ENCODE data around the gene KPNB1.

The KPNB1 gene

DNA sequence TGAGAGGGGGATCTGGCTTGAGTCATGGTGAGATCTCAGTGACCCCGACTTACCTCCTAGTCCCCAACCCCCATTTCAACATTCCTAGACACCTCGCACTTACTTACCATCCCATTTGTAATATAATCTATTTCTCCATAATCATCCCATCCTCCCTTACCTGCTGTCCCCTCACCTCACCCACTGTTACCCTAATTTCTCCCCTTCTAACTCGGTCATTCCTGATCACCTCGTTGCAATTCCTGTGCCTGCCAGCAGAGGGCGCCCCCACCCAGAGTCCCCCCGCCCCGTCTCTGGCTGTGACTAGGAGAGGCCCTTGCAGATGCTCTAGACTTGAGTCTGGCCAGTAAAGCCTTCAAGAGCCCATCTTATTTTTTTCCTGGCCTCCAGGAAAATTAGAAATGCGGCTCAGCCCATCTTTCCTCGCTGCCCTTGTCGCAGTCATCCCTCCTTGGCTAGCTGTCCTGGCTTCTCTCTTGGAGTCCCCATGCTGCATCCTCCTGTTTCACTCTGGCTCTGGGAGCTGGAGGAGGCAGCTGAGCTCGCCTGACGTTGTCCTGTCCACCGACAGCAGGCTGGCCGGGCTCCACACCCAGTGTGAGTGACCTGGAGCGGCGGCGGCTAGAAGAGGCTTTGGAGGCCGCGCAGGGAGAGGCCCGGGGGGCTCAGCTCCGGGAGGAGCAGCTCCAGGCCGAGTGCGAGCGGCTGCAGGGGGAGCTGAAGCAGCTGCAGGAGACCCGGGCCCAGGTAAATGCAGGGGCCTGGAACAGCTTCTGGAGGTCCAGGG, 49.2 kb downstream of the KPNB1 start:
- DNase-seq: no peak

DNA sequence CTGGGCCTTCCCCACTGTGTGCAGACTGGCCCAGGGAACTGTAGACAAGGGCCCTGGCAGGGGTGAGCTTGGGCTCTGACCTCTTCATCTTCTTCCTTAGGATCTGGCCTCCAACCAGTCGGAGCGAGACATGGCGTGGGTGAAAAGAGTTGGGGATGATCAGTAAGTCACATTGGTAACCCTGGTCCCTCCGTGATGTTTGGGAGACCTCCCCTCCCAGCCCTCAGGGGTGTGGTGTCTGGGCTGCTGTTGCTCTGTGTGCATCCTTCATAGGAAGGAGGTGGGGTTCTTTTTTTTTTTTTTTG, 49.8 kb downstream of the KPNB1 start:
- DNase-seq: no peak

DNA sequence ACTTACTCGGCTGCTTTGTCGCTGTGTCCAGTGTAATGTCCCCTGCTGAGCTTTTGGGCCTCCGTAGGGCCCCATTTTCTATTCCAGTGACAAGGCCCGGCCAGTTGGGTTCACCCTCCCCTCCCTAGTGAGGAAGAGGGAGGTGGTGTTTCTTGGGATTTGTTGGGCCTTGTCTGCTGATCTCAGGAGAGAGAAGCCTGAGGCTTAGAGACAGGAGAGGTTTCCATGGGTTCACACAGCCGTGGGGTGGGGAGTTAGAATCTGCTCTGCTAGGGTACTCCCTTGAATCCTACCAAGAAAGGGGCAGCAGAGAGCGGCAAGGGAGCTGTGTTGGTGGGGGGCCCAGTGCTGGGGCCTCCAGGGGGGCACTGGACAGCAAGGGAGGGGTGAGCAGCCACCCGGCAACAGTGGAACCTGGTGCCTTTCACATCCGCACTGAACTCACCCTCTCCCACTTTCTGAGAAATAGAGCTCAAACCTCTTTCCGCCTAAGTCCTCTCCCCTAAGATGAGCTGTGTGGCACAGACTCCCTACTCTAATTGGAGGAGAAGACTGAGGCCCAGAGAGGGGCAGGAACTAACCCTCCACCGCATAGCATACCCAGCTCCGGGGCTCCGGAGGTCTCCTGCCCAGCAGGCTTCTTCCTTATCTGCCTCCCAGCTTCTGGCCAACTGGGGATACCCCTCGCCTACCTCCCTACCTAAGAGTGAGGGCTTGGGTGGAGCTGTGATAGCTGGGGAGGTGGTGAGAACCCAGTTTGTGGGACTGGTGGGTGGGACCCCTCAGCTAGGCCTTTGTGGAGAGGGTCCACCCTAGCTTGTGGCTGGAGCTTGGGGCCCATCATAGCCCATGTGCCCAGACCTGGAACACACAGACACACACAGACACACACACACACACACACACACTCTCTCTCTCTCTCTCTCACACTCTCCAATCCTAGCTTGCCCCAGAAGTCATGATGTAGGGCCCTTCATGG, 51.0 kb downstream of the KPNB1 start:
- DNase-seq: no peak

DNA sequence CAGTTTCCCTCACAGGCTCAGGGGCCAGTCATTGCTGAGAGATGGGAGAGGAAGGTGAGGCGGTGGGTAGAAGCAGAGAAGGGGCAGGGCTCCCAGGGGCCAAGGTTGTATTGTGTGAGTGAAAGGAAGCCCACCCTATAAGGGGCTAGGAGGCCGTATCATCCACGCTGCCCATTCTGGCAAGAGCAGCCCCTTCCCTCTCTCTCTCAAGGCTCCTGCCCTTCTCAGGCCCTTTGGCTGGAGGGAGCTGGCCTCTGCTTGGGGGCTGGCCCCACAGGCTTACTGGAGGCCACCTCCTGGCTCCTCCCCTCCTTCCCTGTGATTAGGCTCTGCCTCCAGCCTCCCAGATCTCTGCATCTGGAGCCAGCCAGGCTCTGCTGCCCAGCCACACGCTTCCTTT, 51.9 kb downstream of the KPNB1 start:
- DNase-seq: no peak

DNA sequence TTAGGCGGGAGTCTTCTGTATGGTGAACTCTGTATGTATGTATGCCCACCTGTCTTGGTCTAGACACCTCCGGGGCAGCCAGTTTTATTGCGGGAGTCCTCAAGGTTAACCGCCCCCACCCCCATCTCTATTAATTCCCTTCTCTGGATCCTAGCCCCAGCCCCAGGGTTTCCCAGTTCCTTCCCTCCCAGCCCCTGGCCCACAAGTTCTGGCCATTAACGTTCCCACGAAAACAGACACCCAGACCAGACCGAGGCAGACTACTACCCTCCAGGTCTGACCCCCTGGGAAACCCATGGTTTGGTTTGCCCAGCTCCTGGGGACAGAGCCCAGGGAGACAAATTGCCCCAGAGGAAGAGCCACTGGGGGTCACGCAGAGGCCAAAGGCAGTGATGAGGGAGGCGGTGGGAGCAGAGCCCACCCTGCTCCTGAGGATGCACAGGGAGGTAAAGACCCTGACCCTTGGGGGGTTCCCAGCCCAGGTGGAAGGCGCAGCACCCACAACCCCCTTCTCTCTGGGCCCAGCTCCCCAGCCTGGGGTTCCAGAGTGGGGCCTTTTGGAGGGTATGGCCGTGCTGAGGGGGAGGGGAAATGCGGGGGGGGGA, 52.8 kb downstream of the KPNB1 start:
- DNase-seq: no peak

DNA sequence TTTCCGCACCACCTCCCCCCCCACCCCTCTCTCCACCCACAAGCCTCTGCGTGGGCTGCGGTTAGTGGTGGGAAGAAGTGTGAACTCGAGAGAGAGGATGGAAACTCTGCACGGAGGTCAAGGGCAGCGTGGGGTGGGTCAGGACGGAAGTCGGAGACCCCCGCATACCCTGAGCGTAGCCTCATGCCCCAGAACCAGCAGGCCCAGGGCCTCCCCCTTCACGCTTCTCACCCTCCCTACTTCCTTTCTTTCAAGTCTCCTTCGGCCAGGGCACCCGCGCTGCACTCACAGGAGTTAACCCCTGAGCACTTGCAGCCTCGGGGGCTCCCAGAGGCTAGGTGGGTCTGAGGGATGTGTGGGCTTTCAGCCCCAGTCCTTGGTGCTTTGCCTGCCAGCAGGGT, 53.5 kb downstream of the KPNB1 start:
- DNase-seq: no peak

DNA sequence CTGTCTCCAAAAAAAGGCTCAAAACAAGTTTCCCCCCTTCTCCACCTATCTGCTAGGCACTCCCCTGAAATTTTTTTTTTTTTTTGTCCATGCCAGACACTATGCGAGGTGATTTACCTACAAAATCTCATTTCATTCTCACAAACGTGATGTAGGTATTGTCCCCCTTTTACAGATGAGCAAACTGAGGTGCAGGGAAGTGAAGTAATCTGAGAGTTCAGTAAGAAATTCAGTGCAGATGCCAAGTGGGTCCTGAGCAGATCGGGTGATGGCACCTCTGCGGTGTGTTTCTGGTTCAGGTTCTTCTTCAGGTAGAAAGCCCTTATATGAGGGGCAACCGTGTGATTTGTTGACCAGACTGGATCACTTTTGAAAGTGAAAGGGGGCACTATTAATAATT, 54.0 kb downstream of the KPNB1 start:
- no peak for DNase-seq

DNA sequence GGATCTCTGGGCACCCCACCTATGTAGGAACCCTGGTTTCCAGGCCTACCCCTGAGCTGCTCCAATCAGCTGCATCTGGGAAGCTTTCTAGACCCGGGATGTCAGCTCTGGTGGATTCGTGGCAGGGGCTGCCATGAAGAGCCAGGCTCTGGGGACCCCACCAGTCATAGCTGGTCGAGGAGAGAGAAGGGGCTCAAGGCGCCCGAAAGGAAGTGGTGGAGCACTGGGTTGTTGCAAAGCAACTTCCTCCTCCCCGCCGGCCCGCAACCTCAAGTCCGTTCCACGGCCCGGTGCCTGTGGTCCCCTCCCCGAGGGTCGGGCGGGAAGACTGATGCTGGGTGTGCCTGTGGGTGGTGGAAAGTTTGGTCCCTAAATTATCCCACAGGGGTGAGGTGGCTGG, 54.4 kb downstream of the KPNB1 start:
- no peak for DNase-seq

DNA sequence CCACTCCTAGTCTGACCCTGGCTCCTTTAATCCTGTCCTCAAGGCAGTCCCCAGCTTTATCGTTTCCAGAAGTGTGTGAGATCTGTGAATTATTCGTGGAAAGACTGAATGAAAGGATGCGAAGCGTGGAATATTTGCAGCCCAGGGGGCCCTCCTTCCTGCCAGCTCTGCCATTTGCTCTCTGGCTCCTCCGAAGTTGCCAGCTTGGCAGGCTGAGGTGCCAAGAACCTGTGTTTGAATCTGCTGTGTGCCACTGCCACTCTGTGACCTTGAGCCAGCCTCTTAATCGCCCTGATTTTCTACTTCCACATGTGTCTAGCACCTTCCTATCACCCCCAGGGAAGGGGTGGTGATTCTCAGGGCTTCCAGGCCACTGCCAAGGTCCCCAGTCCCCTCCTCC, 55.0 kb downstream of the KPNB1 start:
- DNase-seq: no peak

DNA sequence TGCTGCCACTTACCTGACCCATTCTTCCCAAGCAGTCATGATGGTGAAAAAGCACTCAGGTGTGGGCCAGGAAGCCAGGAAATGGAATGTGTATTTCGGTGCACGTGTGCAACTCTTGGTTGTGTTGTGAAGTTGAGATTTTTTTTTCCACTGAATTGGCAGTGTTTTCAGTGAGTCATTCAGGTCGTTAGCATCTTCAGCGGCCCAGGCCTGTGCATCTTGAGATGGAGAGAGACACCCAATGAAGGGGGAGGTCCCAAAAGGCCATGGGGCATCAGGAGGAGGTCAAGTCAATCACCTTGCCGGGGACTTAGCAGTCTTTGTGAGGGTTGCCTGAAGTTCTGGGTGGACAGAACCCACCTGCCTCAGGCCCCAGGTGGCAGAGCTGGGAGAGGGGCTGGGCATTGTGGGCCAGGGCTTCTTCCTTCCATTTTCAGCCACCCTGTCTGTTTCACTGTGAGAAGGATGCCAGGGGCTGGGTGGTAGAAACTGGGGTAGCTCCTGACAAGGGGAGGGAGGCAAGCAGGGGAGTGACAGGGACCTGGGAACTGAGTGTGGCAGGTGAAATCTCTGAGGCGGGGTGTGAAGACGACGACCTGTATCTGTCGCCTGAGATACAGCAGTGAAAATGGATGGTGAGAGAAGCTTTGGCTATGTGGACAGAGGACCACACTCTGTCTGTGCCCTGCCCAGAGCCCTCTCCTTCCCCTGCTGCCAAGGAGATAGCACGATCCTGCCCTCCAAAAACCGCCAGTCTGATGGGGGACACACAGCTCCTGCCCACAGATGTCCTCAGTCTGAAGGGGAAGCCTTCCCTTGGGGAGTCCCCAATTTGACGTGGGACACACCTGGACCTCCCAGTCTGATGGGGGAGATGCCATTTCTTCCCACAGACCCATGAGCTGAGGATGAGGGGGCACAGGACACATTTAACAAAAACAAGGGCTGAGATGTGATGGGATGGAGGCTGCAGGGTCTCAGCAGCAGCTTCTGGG, 56.1 kb downstream of the KPNB1 start:
- DNase-seq: no peak

DNA sequence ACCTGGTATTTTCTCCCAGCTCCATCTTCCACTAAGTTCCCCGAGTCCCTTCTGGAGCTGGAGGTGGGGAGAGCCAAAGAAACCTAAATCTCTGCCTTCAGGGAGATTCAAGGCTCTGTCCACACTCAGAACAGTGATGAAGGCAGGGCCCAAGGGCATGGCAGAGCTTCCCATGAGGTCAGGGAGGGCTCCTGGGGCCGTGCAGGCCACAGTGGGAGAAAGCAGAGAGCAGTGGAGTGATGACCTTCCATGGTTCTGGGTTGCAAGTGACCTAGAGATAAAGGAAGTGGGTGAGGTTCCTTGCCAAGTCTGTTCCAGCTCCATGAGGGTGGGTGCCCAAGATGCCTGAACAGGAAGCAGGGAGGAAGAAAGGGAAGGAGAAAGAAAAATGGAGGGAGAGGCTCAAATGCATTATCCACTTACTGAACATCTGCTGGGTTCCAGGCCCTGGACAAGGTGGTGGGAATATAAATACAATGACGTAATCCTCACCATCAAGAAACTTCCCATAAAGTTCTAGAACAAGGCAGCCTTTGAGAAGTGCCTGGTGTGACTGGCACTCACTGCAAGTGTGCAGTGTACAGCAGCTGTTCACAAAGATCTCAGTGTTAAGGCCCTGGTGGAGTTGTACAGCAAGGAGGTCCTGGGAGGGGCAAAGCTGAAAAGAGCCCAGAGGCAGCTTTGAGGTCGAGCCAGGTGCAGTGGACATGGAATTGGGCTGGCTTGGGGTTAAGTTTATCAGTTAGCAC, 57.5 kb downstream of the KPNB1 start:
- no peak for DNase-seq

DNA sequence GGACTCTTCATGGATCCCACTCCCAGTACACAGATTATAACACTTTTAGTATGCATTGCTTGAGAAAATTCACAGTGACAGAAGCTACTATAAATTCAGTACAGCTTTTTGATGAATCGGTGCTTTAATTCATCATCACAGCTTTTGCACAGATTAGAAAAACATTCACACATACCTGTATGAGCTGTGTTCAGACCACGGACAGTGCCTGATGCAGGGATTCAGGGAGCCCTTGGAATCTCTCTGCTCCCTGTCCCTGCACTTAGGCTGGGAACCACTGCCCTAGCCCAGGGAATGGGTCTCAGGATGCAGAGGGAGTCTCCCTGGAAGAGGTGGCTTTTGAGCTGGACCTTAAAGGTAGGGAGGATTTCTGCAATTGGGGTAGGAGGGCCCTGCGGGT, 58.2 kb downstream of the KPNB1 start:
- no peak for DNase-seq

DNA sequence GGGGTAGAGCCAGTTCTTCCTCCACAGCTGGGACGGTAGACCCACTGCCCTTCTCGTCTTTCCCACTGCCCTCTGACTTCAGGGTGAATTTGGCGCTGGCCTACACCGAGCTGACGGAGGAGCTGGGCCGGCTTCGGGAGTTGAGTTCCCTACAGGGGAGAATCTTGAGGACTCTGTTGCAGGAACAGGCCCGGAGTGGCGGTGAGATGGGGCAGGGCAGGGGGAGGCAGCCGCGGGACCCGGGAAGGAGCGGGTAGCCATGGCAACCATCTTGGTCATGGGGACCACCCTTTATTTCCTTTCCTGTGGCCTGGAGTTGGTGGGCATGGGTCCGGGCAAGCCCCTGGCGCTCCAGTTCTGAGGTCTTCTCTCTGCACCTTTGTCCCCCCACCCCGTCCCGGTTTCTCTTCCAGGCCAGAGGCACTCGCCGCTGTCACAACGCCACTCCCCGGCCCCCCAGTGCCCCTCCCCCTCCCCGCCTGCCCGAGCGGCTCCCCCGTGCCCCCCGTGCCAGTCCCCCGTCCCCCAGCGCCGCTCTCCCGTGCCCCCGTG, 58.7 kb downstream of the KPNB1 start:
- DNase-seq: no peak

DNA sequence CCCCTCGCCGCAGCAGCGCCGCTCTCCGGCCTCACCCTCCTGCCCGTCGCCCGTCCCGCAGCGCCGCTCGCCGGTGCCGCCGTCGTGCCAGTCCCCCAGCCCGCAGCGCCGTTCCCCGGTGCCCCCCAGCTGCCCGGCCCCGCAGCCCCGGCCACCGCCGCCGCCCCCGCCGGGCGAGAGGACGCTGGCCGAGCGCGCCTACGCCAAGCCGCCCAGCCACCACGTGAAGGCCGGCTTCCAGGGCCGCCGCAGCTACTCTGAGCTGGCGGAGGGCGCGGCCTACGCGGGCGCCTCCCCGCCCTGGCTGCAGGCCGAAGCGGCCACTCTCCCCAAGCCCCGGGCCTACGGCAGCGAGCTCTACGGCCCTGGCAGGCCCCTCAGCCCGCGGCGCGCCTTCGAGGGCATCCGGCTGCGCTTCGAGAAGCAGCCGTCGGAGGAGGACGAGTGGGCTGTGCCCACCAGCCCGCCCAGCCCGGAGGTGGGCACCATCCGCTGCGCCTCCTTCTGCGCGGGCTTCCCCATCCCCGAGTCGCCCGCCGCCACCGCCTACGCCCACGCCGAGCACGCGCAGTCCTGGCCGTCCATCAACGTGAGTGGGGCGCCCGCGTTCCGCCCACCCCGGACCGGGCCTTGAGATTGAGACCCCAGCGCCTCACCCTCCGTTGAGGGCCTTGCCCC, 59.3 kb downstream of the KPNB1 start:
- DNase-seq: no peak

DNA sequence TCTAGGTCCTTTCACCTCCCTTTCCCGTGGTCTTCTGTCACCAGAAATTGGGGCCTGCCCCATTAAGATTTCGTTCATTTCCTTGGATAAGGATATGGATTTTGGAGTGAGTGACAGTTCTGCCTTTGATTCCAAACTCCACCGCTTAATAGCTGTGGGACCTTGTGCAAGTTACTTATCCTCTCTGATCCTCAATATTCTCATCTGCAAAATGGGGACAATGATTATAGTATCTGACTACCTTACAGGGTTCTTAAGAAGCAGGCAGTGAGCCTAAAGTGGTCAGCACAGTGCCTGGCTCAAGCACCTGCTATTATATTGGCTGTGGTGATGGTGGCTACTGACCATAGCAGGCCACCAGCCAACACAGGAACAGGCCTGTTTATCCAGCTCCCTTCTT, 59.9 kb downstream of the KPNB1 start:
- no peak for DNase-seq

DNA sequence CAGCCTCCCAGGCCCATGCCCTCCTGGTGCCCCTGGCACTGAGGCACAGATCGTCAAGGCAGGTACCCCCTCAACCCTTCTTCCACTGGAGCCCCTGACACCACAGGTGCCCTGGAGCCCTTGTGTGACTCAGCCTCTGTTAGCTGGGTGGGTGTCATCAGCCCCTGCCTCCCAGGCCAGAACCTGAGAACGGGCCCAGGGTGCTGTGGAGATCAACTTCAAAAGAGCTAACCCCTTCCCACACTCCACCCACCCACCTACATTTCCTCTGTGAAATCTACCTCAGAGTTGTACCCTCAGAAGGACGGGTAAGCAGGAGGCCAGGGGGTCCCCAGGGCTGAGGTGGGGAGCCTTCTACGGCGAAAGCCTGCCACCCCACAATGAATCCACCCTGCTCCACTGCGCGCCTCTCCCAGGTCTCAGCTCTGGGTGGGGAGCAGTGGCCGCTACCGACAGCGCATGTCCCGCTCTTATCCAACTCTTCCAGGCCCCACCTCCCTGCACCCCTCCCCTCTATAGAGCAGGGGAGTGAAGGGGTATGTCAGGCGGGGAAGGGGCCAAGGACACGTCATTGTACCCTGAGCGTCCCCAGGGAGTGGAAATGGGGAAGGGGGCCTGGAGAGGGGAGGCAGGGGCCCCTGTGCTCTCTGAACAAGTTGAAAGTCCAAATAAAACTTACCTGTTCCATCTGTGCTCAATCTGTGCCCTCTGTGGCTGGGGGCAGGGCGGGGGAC, 61.8 kb downstream of the KPNB1 start:
- DNase-seq: no peak

DNA sequence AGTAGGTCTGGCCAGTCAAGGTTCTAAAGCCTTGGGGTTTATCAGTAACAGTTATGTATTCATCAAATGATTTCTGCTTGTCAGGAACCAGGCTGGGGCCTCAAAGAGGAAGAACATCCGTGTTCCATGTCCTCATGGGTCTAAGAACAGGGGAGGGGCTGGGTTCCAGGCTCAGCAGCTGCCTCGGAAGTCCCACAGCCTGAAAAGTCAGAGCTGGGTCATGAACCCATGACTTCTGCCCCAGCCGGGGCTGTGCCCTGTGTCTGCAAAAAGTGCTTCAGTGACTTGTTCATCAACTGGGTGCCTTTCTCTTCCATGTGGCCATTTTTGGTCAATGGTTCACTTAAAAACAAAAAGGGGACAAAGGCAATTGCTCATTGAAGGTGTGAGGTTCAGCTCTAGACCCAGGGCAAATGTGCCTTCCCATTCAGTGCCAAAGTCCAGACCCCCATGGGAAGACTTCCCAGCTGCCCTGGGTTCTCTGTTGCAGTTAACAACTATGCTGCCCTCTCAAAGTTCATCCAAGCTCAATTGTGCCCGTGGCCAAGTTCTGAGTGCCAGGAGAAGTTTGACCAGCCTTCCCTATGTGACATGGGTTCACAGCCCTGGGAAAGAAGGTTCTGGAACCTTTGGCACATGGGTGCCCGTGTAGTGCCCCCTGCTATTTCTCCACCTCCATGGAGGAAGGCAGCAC, 62.8 kb downstream of the KPNB1 start:
- DNase-seq: no peak

DNA sequence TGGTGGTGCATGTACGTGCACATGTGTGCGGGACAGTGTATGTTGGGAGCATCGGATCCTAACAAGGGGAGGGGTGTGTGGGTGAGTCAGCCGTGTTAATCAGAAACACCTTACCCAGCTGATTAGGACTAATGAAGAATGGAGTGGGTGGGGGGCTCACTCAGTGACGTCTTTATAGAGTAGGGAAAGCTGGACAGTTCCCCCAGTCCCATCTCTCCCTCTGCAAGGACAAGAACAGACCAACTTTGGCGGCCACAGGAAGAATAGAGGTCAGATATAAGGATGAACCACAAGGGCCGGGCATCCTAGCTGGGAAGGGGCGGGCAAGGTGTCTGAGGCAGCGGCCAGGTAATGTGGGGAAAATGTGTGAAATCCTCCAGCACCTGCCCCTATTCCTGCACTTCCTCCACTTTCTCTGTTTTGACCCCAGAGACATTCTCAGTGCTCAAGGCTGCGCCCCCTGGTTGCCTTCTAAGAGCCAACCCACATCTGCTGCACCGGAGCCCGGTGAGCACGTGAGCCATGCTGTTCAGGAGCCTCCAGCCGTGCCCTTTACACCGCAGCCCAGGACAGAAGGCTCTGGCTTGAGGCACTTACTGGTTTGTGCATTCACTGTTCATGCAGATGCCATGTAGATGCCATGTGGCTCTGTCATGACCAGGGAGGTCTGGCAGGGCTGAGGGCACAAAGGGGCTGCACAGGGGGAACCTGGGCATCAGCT, 64.4 kb downstream of the KPNB1 start:
- DNase-seq: no peak

Data from SHP77 treated with DMSO at 0.1 percent for 48 hours (cell line).